ENCODE results near the gene YPEL3. TPM values are rescaled to one million over a fixed set of nuclear protein-coding genes. Genes with fewer than 3 reads are reported as not detected.
A peak's percentile ranks its signal among the peaks of the same experiment; 100 is the strongest.

YPEL3 gene
- polyA plus RNA-seq, 4 donors, result 39.6 to 154 (median 99.6) TPM

DNA sequence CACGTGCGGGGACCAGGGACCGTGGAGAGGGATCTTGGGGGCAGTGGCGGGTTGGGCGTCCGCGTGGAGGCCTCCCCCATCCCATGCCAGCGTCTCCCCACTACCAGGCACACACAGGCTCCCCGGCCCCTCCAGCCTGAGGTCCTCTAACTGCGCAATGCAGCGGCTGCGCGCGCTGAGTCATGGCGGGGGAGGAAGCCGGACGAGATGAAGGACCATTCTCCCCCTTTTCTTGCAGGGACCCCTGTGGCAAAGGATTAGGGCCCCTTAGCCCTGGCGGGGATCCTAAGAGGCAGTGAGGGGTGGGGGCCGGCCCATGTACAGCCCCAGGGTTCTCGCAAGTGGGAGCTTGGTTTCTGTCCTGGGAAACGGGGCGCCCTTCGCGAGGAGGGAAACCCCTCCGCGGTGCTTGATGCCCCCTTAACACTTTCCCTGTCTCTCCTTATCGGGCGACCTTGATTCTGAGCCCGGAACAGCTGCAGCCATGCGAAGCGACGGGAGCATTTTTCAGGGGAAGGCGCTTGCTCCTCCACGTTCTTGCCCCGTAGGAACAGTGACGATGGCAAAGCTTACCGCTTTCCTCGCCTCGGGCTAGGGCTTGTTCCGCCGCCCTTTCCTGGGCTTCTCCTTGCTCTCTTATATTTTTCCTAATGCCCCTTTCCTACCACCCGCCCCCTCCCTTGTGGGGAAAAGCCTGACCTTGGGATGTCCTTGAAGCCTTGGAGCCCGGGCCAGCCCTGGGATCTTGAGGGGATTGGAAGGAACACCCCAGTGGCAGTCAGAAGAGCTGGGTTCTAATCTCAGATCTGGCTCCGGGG lies 29.9 kb downstream of the YPEL3 start:
- DNase-seq (peak in 1 of 2 donors; percentile 43), FAIRE-seq (no peak)
- Histone ChIP-seq H3K27ac (ENCODE audit: low read depth in 1 of 3, low read length in 2 of 3) (peak overlapping the region; percentile 84 to 100 (median 98)), H3K4me3 (ENCODE audit: low read depth in 1 of 3, low read length in 3 of 3) (peak overlapping the region; percentile 85 to 100 (median 92)), H3K4me1 (ENCODE audit: control insufficient read depth in 3 of 3, insufficient read depth in 2 of 3, low read depth in 1 of 3, low read length in 2 of 3) (peaks cover 0 to 36% (median 6%) of the 10 kb centered on the region in 3 donors), H3K9me3 (ENCODE audit: control insufficient read depth in 2 of 2, insufficient read depth in 1 of 2, low read depth in 1 of 2, low read length in 1 of 2) (no peaks in the 10 kb centered on the region), H3K36me3 (ENCODE audit: control insufficient read depth in 3 of 3, insufficient read depth in 2 of 3, low read depth in 1 of 3, low read length in 3 of 3) (peaks cover 15 to 50% (median 29%) of the 10 kb centered on the region in 3 donors), H3K27me3 (ENCODE audit: control insufficient read depth in 3 of 3, insufficient read depth in 3 of 3, low read length in 3 of 3) (no peaks in the 10 kb centered on the region)
- WGBS, 3 donors, result 0 to 1% (median 0%) methylated on average over 42 to 44 of the region's 44 CpGs

DNA sequence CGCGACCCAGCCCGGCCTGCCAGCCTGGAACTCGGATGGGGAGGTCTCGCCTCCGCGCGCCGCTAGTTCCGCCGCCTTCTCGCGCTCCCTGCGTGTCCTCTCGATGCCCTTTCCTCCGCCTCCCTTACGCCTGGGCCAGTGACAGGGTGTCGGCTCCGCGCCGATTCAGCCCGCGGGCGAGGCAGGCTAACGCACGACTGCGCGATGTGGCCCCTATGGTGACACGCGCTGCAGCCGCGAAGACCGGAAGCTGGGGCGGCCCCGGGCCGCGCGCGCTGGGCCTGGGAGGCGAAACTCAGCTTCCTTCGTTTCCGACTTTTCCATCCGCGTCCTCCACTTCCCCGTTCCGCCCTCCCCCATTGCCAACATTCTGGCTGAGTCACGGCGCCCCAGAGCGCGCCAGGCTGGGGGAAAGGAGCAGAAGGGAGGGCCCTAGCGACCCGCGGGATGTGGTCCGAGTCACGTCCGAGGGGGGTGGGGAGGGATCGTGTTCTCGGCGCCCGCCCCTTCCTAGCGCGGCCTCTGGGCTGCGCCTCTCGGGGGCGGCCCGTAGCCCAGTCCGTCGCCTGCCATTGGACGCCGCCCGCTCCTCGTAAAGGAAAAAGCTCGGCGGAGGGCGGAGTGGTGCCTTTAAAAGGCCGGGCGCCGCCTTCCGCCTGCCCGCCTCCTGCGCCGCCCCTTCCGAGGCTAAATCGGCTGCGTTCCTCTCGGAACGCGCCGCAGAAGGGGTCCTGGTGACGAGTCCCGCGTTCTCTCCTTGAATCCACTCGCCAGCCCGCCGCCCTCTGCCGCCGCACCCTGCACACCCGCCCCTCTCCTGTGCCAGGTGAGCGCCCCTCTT lies 30.7 kb downstream of the YPEL3 start, which contains the start of gene ALDOA:
ALDOA (plus strand) TSS at position 659 of the 841 bp plus-strand sequence. CDS start 1,138 bp downstream, outside the sequence.
- WGBS, 3 donors, result 0 to 1% (median 1%) methylated on average over 76 to 99 of the region's 99 CpGs
- Histone ChIP-seq H3K27ac (ENCODE audit: low read depth in 1 of 3, low read length in 2 of 3) (peak within 1 kb of the TSS; percentile 93 to 100 (median 99)), H3K36me3 (ENCODE audit: control insufficient read depth in 3 of 3, insufficient read depth in 2 of 3, low read depth in 1 of 3, low read length in 3 of 3) (peaks cover 15 to 41% (median 24%) of the 10 kb centered on the region in 3 donors), H3K4me3 (ENCODE audit: low read depth in 1 of 3, low read length in 3 of 3) (peak within 1 kb of the TSS; percentile 85 to 100 (median 92)), H3K4me1 (ENCODE audit: control insufficient read depth in 3 of 3, insufficient read depth in 2 of 3, low read depth in 1 of 3, low read length in 2 of 3) (peaks cover 0 to 36% (median 6%) of the 10 kb centered on the region in 3 donors), H3K27me3 (ENCODE audit: control insufficient read depth in 3 of 3, insufficient read depth in 3 of 3, low read length in 3 of 3) (no peaks in the 10 kb centered on the region), H3K9me3 (ENCODE audit: control insufficient read depth in 2 of 2, insufficient read depth in 1 of 2, low read depth in 1 of 2, low read length in 1 of 2) (no peaks in the 10 kb centered on the region)
- no peak for FAIRE-seq
- peak; percentile 97 to 99 for DNase-seq

DNA sequence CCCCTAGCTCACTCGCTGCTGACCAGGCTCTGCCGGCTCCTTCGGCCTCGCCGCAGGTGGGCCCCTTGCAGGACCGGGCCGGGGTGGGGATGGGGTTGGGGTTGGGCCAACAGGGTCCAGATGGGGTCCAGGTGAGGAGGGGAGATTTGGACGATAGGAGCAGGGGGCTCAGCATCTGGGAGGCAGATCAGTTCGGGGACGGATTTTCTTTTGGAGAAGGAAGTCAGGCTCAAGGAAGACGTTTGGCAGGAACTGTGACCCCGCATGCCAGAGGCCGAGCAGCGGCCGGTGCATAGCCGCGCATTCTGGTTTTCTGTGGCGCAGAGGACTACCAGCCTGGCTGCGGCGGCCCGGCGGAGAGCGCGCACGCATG lies 31.3 kb downstream of the YPEL3 start:
- WGBS, 3 donors, result 0 to 1% (median 0%) methylated on average over 23 to 25 of the region's 25 CpGs
- Histone ChIP-seq H3K4me3 (ENCODE audit: low read depth in 1 of 3, low read length in 3 of 3) (peak overlapping the region; percentile 67 to 100 (median 76)), H3K36me3 (ENCODE audit: control insufficient read depth in 3 of 3, insufficient read depth in 2 of 3, low read depth in 1 of 3, low read length in 3 of 3) (peaks cover 13 to 38% (median 18%) of the 10 kb centered on the region in 3 donors), H3K4me1 (ENCODE audit: control insufficient read depth in 3 of 3, insufficient read depth in 2 of 3, low read depth in 1 of 3, low read length in 2 of 3) (peaks cover 0 to 35% (median 6%) of the 10 kb centered on the region in 3 donors), H3K9me3 (ENCODE audit: control insufficient read depth in 2 of 2, insufficient read depth in 1 of 2, low read depth in 1 of 2, low read length in 1 of 2) (no peaks in the 10 kb centered on the region), H3K27me3 (ENCODE audit: control insufficient read depth in 3 of 3, insufficient read depth in 3 of 3, low read length in 3 of 3) (no peaks in the 10 kb centered on the region), H3K27ac (ENCODE audit: low read depth in 1 of 3, low read length in 2 of 3) (peak overlapping the region; percentile 93 to 100 (median 99))
- DNase-seq (no peak), FAIRE-seq (no peak)

DNA sequence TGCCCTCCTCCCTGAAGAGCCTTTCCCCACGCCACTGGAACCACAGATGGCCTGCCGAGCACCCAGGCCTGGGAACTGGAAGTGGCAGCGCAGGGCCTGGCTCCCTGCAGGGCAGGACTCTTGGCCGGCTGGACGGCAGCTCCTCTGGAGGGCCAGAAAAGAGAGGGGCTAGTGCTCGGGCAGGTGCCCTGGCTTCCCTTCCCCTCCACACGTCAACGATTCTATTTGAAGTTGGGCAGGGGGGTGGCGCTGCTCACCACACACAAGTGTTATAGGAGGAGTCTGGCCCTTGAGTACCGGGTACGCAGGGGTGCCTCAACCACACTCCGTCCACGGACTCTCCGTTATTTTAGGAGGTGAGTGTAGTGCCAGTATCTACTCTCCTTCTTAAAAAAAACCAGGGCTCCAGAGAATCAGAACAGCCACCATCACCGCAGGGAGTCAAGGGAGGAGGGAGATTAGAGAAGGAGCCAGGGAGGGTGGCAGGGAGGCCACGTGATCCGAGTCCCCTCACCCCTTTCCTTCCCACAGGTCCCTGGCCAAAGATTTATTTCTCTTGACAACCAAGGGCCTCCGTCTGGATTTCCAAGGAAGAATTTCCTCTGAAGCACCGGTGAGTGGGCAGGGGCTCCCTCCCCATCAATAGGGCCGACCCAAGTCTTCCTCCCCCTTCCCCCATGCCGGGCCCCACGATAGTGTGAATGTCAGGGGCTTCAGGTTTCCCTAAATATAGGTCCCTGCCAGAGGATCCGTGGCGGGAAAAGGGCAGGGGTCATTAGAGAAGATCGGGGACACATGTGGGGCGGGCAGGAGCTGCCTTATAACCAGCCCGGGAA lies 31.9 kb downstream of the YPEL3 start:
- H3K9me3 ChIP-seq (ENCODE audit: control insufficient read depth in 2 of 2, insufficient read depth in 1 of 2, low read depth in 1 of 2, low read length in 1 of 2), result no peaks in the 10 kb centered on the region
- no peaks in the 10 kb centered on the region for H3K27me3 ChIP-seq (ENCODE audit: control insufficient read depth in 3 of 3, insufficient read depth in 3 of 3, low read length in 3 of 3)
- peaks cover 7 to 36% (median 12%) of the 10 kb centered on the region in 3 donors for H3K36me3 ChIP-seq (ENCODE audit: control insufficient read depth in 3 of 3, insufficient read depth in 2 of 3, low read depth in 1 of 3, low read length in 3 of 3)
- FAIRE-seq (no peak), DNase-seq (peak; percentile 52 to 69)
- H3K4me3 ChIP-seq (ENCODE audit: low read depth in 1 of 3, low read length in 3 of 3), result peak overlapping the region; percentile 67 to 100 (median 76)
- H3K4me1 ChIP-seq (ENCODE audit: control insufficient read depth in 3 of 3, insufficient read depth in 2 of 3, low read depth in 1 of 3, low read length in 2 of 3), result peaks cover 0 to 33% (median 6%) of the 10 kb centered on the region in 3 donors
- WGBS, 3 donors, result 5 to 9% (median 5%) methylated on average over 27 of the region's 27 CpGs
- peak overlapping the region; percentile 93 to 100 (median 99) for H3K27ac ChIP-seq (ENCODE audit: low read depth in 1 of 3, low read length in 2 of 3)

DNA sequence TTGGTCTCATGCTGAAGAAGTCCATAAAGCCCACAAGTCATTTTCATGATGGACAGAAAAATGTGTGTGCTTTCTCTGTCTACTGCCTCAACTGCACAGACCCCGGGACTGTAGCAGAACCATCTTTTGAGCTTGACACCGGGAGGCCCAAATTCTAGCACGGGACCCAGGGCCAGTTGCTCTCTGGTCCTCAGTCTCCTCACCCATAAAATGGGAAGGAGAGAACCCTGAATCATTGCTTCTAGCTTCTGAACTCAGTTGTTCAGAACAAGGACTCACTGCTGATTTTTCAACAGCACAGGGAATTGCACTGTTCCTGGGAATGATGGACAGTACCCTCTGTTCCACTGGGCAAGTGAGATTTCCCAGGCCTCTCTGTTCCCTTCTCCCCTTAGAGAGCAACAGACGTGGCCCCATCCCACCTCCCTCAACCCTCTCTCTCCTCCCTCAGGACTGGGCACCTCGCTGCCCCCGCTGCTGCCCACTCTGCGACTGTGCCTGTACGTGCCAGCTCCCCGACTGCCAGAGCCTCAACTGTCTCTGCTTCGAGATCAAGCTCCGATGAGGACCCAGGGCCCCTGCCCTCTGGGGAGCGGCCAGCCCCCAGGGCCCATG lies 32.6 kb downstream of the YPEL3 start:
- 66 to 79% (median 75%) methylated on average over 12 of the region's 12 CpGs for WGBS, 3 donors
- Histone ChIP-seq H3K4me3 (ENCODE audit: low read depth in 1 of 3, low read length in 3 of 3) (peak overlapping the region in 1 of 3 donors; percentile 100), H3K27me3 (ENCODE audit: control insufficient read depth in 3 of 3, insufficient read depth in 3 of 3, low read length in 3 of 3) (no peaks in the 10 kb centered on the region), H3K9me3 (ENCODE audit: control insufficient read depth in 2 of 2, insufficient read depth in 1 of 2, low read depth in 1 of 2, low read length in 1 of 2) (no peaks in the 10 kb centered on the region), H3K36me3 (ENCODE audit: control insufficient read depth in 3 of 3, insufficient read depth in 2 of 3, low read depth in 1 of 3, low read length in 3 of 3) (peaks cover 0 to 32% (median 5%) of the 10 kb centered on the region in 3 donors), H3K4me1 (ENCODE audit: control insufficient read depth in 3 of 3, insufficient read depth in 2 of 3, low read depth in 1 of 3, low read length in 2 of 3) (peaks cover 0 to 32% (median 6%) of the 10 kb centered on the region in 3 donors), H3K27ac (ENCODE audit: low read depth in 1 of 3, low read length in 2 of 3) (peak overlapping the region; percentile 52 to 100 (median 99))
- DNase-seq (no peak), FAIRE-seq (no peak)

DNA sequence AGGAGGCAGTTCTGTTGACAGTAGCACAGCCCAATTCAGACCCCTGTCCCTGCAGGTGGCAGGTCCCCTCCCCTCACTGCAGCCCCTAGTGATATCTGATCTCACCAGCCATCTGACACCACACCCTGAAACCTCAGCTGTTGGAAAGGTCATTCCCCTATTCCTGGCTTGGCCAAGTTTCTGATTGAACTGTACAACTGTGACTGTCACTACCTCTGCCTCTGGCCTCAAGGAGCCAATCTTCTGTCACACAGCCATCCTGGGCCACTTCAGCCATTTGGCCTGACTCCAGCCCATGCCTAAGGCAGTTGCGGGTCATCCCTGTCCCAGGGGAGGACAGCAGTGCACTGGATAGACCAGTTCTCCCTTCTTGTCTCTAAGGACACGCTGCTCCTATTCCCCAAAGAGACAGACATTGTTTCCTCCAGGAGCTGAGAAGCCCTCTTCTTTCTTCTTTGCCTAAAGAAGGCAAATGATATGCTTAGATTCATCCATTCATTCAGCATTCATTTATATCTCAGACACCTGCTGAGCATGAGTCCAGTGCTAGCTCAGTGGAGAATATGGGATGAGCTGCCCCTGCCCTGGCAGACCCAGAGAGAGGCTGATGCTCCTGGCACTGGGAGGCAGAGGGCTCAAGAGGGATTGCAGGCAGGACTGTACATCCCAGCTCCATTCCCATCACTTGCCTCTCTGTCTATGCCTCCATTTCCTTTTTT lies 35.0 kb downstream of the YPEL3 start:
- no peaks in the 10 kb centered on the region for H3K27me3 ChIP-seq (ENCODE audit: control insufficient read depth in 3 of 3, insufficient read depth in 3 of 3, low read length in 3 of 3)
- H3K9me3 ChIP-seq (ENCODE audit: control insufficient read depth in 2 of 2, insufficient read depth in 1 of 2, low read depth in 1 of 2, low read length in 1 of 2), result no peaks in the 10 kb centered on the region
- H3K36me3 ChIP-seq (ENCODE audit: control insufficient read depth in 3 of 3, insufficient read depth in 2 of 3, low read depth in 1 of 3, low read length in 3 of 3), result peaks cover 0 to 10% (median 0%) of the 10 kb centered on the region in 3 donors
- FAIRE-seq, result no peak
- 59 to 81% (median 67%) methylated on average over 2 of the region's 2 CpGs for WGBS, 3 donors
- H3K4me3 ChIP-seq (ENCODE audit: low read depth in 1 of 3, low read length in 3 of 3), result no peak overlapping the region
- DNase-seq, result no peak
- peaks cover 0 to 16% (median 4%) of the 10 kb centered on the region in 3 donors for H3K4me1 ChIP-seq (ENCODE audit: control insufficient read depth in 3 of 3, insufficient read depth in 2 of 3, low read depth in 1 of 3, low read length in 2 of 3)
- no peak overlapping the region for H3K27ac ChIP-seq (ENCODE audit: low read depth in 1 of 3, low read length in 2 of 3)

DNA sequence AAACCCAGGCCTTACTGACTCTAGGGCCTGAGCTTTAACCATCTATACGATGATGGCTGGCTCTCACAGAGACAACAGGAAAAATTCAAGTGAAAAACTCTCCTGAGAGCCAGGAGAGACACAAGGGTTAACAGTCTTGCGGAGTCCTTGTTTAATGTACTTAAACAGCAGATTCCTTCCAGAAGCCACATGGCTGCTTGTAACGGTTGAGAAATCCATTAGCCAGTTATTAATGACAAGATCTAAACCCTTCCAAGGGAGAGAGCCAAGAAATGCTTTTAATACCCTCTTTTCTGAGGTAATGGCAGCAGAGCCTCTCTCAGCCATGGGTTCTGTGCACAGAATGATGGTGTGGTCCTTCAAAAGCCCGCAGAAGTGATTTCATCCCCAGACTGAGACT lies 35.7 kb downstream of the YPEL3 start:
- Histone ChIP-seq H3K9me3 (ENCODE audit: control insufficient read depth in 2 of 2, insufficient read depth in 1 of 2, low read depth in 1 of 2, low read length in 1 of 2) (no peaks in the 10 kb centered on the region), H3K27ac (ENCODE audit: low read depth in 1 of 3, low read length in 2 of 3) (no peak overlapping the region), H3K4me1 (ENCODE audit: control insufficient read depth in 3 of 3, insufficient read depth in 2 of 3, low read depth in 1 of 3, low read length in 2 of 3) (peaks cover 0 to 16% (median 4%) of the 10 kb centered on the region in 3 donors), H3K27me3 (ENCODE audit: control insufficient read depth in 3 of 3, insufficient read depth in 3 of 3, low read length in 3 of 3) (no peaks in the 10 kb centered on the region), H3K4me3 (ENCODE audit: low read depth in 1 of 3, low read length in 3 of 3) (no peak overlapping the region), H3K36me3 (ENCODE audit: control insufficient read depth in 3 of 3, insufficient read depth in 2 of 3, low read depth in 1 of 3, low read length in 3 of 3) (peaks cover 0 to 10% (median 0%) of the 10 kb centered on the region in 3 donors)
- DNase-seq (no peak), FAIRE-seq (no peak)
- 70 to 80% (median 76%) methylated on average over 4 of the region's 4 CpGs for WGBS, 3 donors
